ENCODE data around the gene AAR2. TPM values are rescaled to one million over a fixed set of nuclear protein-coding genes. Genes with fewer than 3 reads are reported as not detected.

Gene AAR2, protein sequence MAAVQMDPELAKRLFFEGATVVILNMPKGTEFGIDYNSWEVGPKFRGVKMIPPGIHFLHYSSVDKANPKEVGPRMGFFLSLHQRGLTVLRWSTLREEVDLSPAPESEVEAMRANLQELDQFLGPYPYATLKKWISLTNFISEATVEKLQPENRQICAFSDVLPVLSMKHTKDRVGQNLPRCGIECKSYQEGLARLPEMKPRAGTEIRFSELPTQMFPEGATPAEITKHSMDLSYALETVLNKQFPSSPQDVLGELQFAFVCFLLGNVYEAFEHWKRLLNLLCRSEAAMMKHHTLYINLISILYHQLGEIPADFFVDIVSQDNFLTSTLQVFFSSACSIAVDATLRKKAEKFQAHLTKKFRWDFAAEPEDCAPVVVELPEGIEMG
- 10 to 100 TPM; 14.8 to 16.8 (median 16.2) TPM for total RNA-seq
- 14.1 TPM for polyA plus RNA-seq
- long read RNA-seq, donor 1, transcript AAR2-201 (4 exons, 2,430 nt) = major isoform, 61 of 78 reads
- long read RNA-seq, donor 1, partial matches to known transcripts = 11 of 78 reads
- long read RNA-seq, donor 1, other reads (novel, unspliced or antisense) = 5 of 78 reads
- long read RNA-seq, donor 2, transcript AAR2-201 (4 exons, 2,430 nt) = major isoform, 27 of 34 reads
- long read RNA-seq, donor 2, partial matches to known transcripts = 2 of 34 reads
- long read RNA-seq, donor 2, other reads (novel, unspliced or antisense) = 3 of 34 reads
- long read RNA-seq, donor 3, transcript AAR2-201 (4 exons, 2,430 nt) = major isoform, 153 of 263 reads
- long read RNA-seq, donor 3, transcript AAR2-202 (4 exons, 2,689 nt) = minor isoform, 17 of 263 reads
- long read RNA-seq, donor 3, partial matches to known transcripts = 78 of 263 reads
- long read RNA-seq, donor 3, other reads (novel, unspliced or antisense) = 15 of 263 reads
- long read RNA-seq, donor 4, transcript AAR2-201 (4 exons, 2,430 nt) = major isoform, 38 of 42 reads
- long read RNA-seq, donor 4, partial matches to known transcripts = 1 of 42 reads
- long read RNA-seq, donor 4, other reads (novel, unspliced or antisense) = 1 of 42 reads

DNA sequence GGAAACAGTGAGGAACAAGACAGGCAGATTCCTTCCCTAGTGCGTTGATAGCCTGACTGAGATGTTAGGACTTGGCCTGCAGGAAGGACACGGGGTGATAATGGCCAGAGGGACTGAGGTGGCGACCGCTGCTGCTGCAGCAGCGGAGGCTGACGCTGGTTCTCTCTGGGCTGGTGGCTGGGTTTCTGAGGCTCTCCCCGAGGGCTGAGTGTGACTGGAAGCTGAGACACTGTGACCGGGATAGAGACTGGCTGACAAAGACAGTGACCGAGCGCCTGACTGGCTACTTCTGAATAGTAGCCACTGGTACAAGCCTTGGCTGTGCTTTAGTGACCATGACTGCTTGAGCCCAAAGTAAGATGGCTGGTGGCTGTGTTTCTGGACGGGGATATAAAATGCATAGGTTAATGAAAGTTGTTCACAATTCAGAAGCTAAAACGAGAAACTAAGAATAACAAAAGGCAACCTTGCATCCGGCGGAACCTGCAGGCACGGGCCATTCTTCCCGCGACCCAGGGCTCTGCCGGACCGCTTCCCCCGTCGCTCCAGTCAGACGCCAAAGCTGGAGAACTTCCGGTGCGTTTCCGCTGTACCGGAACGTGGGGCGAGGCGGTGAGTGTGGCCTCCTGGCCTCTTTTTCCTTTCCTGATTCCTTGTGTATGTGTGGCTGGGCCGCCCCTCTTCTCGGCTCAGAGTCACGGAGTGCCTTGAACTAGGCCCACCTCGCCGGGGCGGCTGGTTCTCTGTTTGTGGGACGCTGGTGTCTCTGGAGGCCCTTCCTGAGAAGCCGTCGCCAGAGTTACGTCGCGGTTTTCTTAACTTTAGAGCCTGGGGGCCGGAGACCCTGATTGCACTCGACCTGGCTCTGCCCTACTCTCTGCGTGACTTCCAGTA, at the start of gene AAR2:
Gene AAR2, plus strand, starts transcription at position 587 of the 894 bp plus-strand sequence. CDS start 3,391 bp downstream, outside the sequence.
- no peaks in the 10 kb centered on the region for H3K9me3 ChIP-seq (ENCODE audit: control insufficient read depth, low read length)
- H3K27me3 ChIP-seq (ENCODE audit: control insufficient read depth, insufficient read depth) = no peaks in the 10 kb centered on the region
- peak within 1 kb of the TSS; percentile 85 for H3K27ac ChIP-seq (ENCODE audit: low read length)
- WGBS = 8% methylated on average over 44 of the region's 44 CpGs
- H3K4me1 ChIP-seq (ENCODE audit: control insufficient read depth, insufficient read depth, low read length) = peaks cover 2% of the 10 kb centered on the region
- ATAC-seq = peak; percentile 94 to 97
- peak within 1 kb of the TSS; percentile 100 for H3K4me3 ChIP-seq (ENCODE audit: low read length)
- intact Hi-C loops (cut with DNase I) = no loop called here
- peak; percentile 82 to 92 (median 91) for DNase-seq

DNA sequence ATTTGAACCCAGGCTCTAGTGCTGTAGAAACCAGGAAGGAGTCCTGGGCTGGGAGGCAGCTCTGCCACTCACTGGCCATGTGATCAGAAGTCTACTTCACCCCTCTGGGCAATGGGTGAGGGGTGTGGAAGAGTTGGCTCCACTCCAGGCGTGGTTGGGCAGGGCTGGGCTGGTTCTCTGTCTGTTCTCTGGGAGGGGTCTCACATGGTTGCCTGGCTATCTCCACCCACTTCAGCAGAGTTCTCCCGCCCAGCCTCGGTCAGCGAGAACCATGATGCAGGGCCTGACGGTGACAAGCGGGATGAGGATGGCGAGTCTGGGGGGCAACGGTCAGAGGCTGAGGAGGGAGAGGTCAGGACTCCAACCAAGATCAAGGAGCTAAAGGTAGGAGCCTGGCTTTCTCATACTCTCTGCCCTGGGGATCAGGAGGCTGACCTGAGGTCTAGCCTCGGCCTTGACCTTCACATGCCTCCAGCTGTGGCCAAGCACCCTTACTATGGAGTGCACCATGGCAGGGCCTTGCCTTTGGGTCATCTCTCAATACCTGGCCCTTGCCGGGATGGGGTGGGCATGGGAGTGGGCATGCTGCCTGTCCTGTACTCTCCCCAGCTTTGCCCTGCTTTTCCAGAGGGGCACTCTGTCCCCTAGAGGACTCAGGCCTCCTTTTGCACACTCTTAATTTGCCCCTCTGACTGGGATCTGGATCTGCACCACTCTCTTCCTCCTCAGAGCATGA, 42.1 kb upstream of the AAR2 start:
- WGBS = 94% methylated on average over 10 of the region's 10 CpGs
- Histone ChIP-seq H3K27ac (ENCODE audit: low read length) (no peak overlapping the region), H3K4me3 (ENCODE audit: low read length) (no peak overlapping the region), H3K9me3 (ENCODE audit: control insufficient read depth, low read length) (no peaks in the 10 kb centered on the region), H3K4me1 (ENCODE audit: control insufficient read depth, insufficient read depth, low read length) (no peaks in the 10 kb centered on the region), H3K27me3 (ENCODE audit: control insufficient read depth, insufficient read depth) (no peaks in the 10 kb centered on the region)
- ATAC-seq (no peak), DNase-seq (peak in 1 of 3 donors; percentile 23)
- intact Hi-C loops (cut with DNase I) = no loop called here

DNA sequence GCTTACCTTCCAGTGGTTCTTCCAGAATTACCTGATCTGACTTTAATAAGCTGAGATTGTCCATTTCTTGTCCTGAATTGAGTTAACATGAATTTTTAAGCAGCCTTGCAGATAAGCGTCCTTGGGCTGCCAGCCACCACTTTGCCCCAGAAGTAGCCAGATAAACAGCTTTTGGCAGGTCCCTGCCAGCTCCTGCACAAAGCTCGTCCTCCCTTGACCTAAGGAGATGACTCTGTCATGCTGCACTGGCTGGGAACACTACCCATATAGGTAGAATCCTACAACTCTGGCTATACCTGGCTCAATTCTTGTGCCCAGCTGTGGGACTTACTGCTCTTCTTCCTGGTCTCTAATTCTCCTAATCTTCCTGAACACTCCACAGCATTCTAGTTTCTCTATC, 39.6 kb upstream of the AAR2 start:
- Histone ChIP-seq H3K27me3 (ENCODE audit: control insufficient read depth, insufficient read depth) (no peaks in the 10 kb centered on the region), H3K9me3 (ENCODE audit: control insufficient read depth, low read length) (no peaks in the 10 kb centered on the region), H3K4me3 (ENCODE audit: low read length) (no peak overlapping the region), H3K27ac (ENCODE audit: low read length) (no peak overlapping the region), H3K4me1 (ENCODE audit: control insufficient read depth, insufficient read depth, low read length) (no peaks in the 10 kb centered on the region)
- ATAC-seq = no peak
- peak in 1 of 3 donors; percentile 15 for DNase-seq
- 52% methylated on average over 2 of the region's 2 CpGs for WGBS
- intact Hi-C loops (cut with DNase I) = loop anchor here in 3 of 4 donors (5.0 kb wide), 2 partner anchors 39 to 204 kb away; no protein-coding TSS in a partner anchor

DNA sequence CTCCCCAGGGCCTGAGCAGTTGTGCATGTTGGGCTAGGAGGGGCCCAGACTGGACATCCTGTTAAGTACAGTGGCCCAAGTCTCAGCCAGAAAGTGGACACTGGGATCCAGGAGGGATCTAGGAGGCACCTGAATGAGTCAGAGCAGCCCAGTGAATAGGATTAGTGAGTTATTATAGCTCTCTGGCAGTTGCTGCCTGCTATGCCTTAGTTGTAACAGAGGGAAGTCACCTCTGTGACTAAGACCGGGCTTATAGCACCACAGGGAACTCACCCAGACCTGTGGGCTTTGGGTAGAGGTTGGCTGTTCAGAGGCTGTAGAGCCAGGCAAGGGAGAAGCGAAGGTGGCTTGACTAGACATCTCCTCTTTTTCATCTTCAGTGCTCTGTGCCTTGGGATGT, 39.0 kb upstream of the AAR2 start:
- Histone ChIP-seq H3K4me3 (ENCODE audit: low read length) (no peak overlapping the region), H3K27me3 (ENCODE audit: control insufficient read depth, insufficient read depth) (no peaks in the 10 kb centered on the region), H3K27ac (ENCODE audit: low read length) (no peak overlapping the region), H3K9me3 (ENCODE audit: control insufficient read depth, low read length) (no peaks in the 10 kb centered on the region), H3K4me1 (ENCODE audit: control insufficient read depth, insufficient read depth, low read length) (no peaks in the 10 kb centered on the region)
- 93% methylated on average over 2 of the region's 2 CpGs for WGBS
- DNase-seq (no peak), ATAC-seq (no peak)
- intact Hi-C loops (cut with DNase I) = loop anchor here in 3 of 4 donors (5.0 kb wide), 2 partner anchors 40 to 205 kb away; no protein-coding TSS in a partner anchor

- DNase-seq = peak; percentile 72 to 89 (median 79)
- Histone ChIP-seq H3K9me3 (ENCODE audit: control insufficient read depth, low read length) (no peaks in the 10 kb centered on the region), H3K27me3 (ENCODE audit: control insufficient read depth, insufficient read depth) (no peaks in the 10 kb centered on the region), H3K4me1 (ENCODE audit: control insufficient read depth, insufficient read depth, low read length) (no peaks in the 10 kb centered on the region), H3K4me3 (ENCODE audit: low read length) (no peak overlapping the region), H3K27ac (ENCODE audit: low read length) (no peak overlapping the region)
- intact Hi-C loops (cut with DNase I) = loop anchor here in 3 of 4 donors (5.0 kb wide), 4 partner anchors 42 to 243 kb away; no protein-coding TSS in a partner anchor
- 49% methylated on average over 6 of the region's 6 CpGs for WGBS
- peak; percentile 71 for ATAC-seq
Measured at GRCh38 chr20:36199345-36200257, 36.7 kb upstream of the AAR2 start.

GRCh38 chr20:36200451-36200850, 35.8 kb upstream of the AAR2 start:
- ATAC-seq = no peak

DNA sequence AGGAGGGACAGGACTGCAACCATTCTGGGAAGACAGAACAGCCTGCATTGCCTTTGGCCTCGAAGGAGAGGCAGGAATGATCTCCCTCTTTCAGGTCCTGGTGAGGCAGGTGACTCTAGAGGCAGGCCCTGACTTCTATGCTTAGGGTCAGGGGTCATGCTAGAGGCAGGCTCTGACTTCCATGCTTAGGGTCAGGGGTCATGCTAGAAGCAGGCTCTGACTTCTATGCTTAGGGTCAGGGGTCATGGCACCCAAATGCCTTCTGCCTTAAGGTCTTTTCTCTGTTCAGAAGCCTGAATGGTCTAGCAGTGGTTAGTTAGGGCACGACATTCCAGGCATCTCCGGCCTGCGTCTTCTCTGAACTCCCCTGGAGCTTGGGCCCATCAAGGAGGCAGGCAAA, 35.1 kb upstream of the AAR2 start:
- Histone ChIP-seq H3K4me3 (ENCODE audit: low read length) (no peak overlapping the region), H3K27ac (ENCODE audit: low read length) (no peak overlapping the region), H3K9me3 (ENCODE audit: control insufficient read depth, low read length) (no peaks in the 10 kb centered on the region), H3K27me3 (ENCODE audit: control insufficient read depth, insufficient read depth) (no peaks in the 10 kb centered on the region), H3K4me1 (ENCODE audit: control insufficient read depth, insufficient read depth, low read length) (no peaks in the 10 kb centered on the region)
- intact Hi-C loops (cut with DNase I) = loop anchor here in 3 of 4 donors (5.0 kb wide), 2 partner anchors 236 to 241 kb away; no protein-coding TSS in a partner anchor
- no peak for ATAC-seq
- WGBS = 85% methylated on average over 4 of the region's 4 CpGs
- no peak for DNase-seq

More at GRCh38 chr20:36200451-36200850, 35.8 kb upstream of the AAR2 start:
- Histone ChIP-seq H3K4me3 (ENCODE audit: low read length) (no peak overlapping the region), H3K27me3 (ENCODE audit: control insufficient read depth, insufficient read depth) (no peaks in the 10 kb centered on the region), H3K9me3 (ENCODE audit: control insufficient read depth, low read length) (no peaks in the 10 kb centered on the region), H3K4me1 (ENCODE audit: control insufficient read depth, insufficient read depth, low read length) (no peaks in the 10 kb centered on the region), H3K27ac (ENCODE audit: low read length) (no peak overlapping the region)
- intact Hi-C loops (cut with DNase I) = loop anchor here in 3 of 4 donors (5.0 kb wide), 2 partner anchors 237 to 242 kb away; no protein-coding TSS in a partner anchor
- no peak for DNase-seq
- WGBS = 81% methylated on average over 1 of the region's 1 CpG

GRCh38 chr20:36202891-36203338, 33.4 kb upstream of the AAR2 start:
- intact Hi-C loops (cut with DNase I) = loop anchor here in 3 of 4 donors (5.0 kb wide), 2 partner anchors 234 to 239 kb away; no protein-coding TSS in a partner anchor
- H3K27ac ChIP-seq (ENCODE audit: low read length) = no peak overlapping the region
- H3K4me1 ChIP-seq (ENCODE audit: control insufficient read depth, insufficient read depth, low read length) = no peaks in the 10 kb centered on the region
- peak; percentile 52 to 77 for ATAC-seq
- no peaks in the 10 kb centered on the region for H3K27me3 ChIP-seq (ENCODE audit: control insufficient read depth, insufficient read depth)
- DNase-seq = peak; percentile 68 to 87 (median 84)
- 41% methylated on average over 18 of the region's 18 CpGs for WGBS
- H3K4me3 ChIP-seq (ENCODE audit: low read length) = no peak overlapping the region
- no peaks in the 10 kb centered on the region for H3K9me3 ChIP-seq (ENCODE audit: control insufficient read depth, low read length)

DNA sequence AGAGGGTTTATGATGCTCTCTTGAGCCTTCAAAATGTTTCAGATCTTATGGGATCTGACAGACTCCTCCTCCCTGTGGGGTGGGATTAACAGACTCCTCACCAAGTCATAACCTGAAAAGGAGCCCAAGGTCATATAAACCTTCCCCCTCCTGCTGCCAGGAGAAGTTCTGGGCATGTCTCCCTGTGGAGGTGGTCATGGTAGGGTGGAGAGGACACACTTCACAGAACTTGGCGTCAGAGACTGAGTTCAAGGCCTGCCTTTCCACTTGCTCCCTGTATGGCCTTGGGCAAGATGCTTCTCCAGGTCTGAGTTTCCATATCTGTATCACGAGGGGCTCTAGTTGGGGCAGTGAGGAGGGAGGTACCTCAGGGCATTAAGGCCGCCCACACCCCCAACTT, 32.4 kb upstream of the AAR2 start:
- Histone ChIP-seq H3K27me3 (ENCODE audit: control insufficient read depth, insufficient read depth) (no peaks in the 10 kb centered on the region), H3K4me3 (ENCODE audit: low read length) (no peak overlapping the region), H3K4me1 (ENCODE audit: control insufficient read depth, insufficient read depth, low read length) (no peaks in the 10 kb centered on the region), H3K27ac (ENCODE audit: low read length) (no peak overlapping the region), H3K9me3 (ENCODE audit: control insufficient read depth, low read length) (no peaks in the 10 kb centered on the region)
- ATAC-seq (no peak), DNase-seq (no peak)
- WGBS = 92% methylated on average over 3 of the region's 3 CpGs
- intact Hi-C loops (cut with DNase I) = loop anchor here in 3 of 4 donors (5.0 kb wide), 2 partner anchors 233 to 238 kb away; no protein-coding TSS in a partner anchor
